Stimulated activated naive CD8-positive, alpha-beta T cell treated with anti-CD3 and anti-CD28 coated beads, Interleukin-15, Interleukin-2, amounts not matched to agents 100 U/mL and 50 U/mL, for 24 hours (primary cell): ENCODE results near the gene NASP.

Experiments
- ATAC-seq: fragments of 150-1000 bp; cut with Tn5 transposase; one replicate; pipeline ENCODE4 v1.10.0; 2021
- DNase-seq: peaks from one replicate; pipeline ENCODE4 v3.0.0; 2021

The NASP gene

GRCh38 chr1:45620588-45621500 is 37.0 kb downstream of the NASP start:
- ATAC-seq (no peak), DNase-seq (no peak)

GRCh38 chr1:45621501-45621836 is 37.6 kb downstream of the NASP start:
- no peak for DNase-seq
- ATAC-seq: no peak

- DNase-seq (no peak), ATAC-seq (no peak)
Observed at GRCh38 chr1:45621895-45622523, 38.2 kb downstream of the NASP start.

GRCh38 chr1:45622524-45623394 is 38.9 kb downstream of the NASP start:
- no peak for ATAC-seq
- DNase-seq: no peak

GRCh38 chr1:45623972-45624371 is 40.1 kb downstream of the NASP start, which contains the start of gene CCDC17:
TSS of gene CCDC17 (minus strand) at chr1:45624054. CDS start at chr1:45623909, 145 bp downstream.
- DNase-seq (no peak), ATAC-seq (no peak)

- DNase-seq: no peak
- no peak for ATAC-seq
Observed at GRCh38 chr1:45629035-45629434, 45.2 kb downstream of the NASP start.

GRCh38 chr1:45630429-45630828 is 46.6 kb downstream of the NASP start:
- ATAC-seq (no peak), DNase-seq (no peak)

- DNase-seq (no peak), ATAC-seq (no peak)
Observed at GRCh38 chr1:45635211-45635610, 51.4 kb downstream of the NASP start.

GRCh38 chr1:45640293-45640692 is 56.5 kb downstream of the NASP start:
- ATAC-seq: no peak
- DNase-seq: no peak

GRCh38 chr1:45643321-45643720 is 59.5 kb downstream of the NASP start:
- no peak for ATAC-seq
- DNase-seq: no peak

- DNase-seq (no peak), ATAC-seq (no peak)
Observed at GRCh38 chr1:45643978-45644377, 60.1 kb downstream of the NASP start.

GRCh38 chr1:45644661-45645060 is 60.8 kb downstream of the NASP start:
- ATAC-seq (no peak), DNase-seq (no peak)

GRCh38 chr1:45647248-45648021 is 63.6 kb downstream of the NASP start:
- ATAC-seq (no peak), DNase-seq (no peak)

GRCh38 chr1:45654540-45655280 is 70.9 kb downstream of the NASP start:
- no peak for ATAC-seq
- no peak for DNase-seq

GRCh38 chr1:45656573-45657226 is 72.9 kb downstream of the NASP start:
- DNase-seq (no peak), ATAC-seq (no peak)

- DNase-seq (no peak), ATAC-seq (no peak)
Observed at GRCh38 chr1:45658171-45658570, 74.3 kb downstream of the NASP start.

- DNase-seq (no peak), ATAC-seq (no peak)
Observed at GRCh38 chr1:45659222-45659621, 75.4 kb downstream of the NASP start.

GRCh38 chr1:45660336-45660735 is 76.5 kb downstream of the NASP start:
- ATAC-seq: no peak
- DNase-seq: no peak

- no peak for ATAC-seq
- DNase-seq: no peak
Observed at GRCh38 chr1:45666836-45667235, 83.0 kb downstream of the NASP start.

- no peak for DNase-seq
- ATAC-seq: no peak
Observed at GRCh38 chr1:45667321-45668111, 83.7 kb downstream of the NASP start.
